Right cardiac atrium (tissue), 5 donors: Measurements from ENCODE around the gene DIMT1. TPM values are rescaled to one million over a fixed set of nuclear protein-coding genes. Genes with fewer than 3 reads are reported as not detected.
A peak's percentile ranks its signal among the peaks of the same experiment; 100 is the strongest.

Source experiments
- ATAC-seq, 2 donors: fragments of 200-7000 bp; cut with Tn5 transposase; one replicate each; pipeline versions ENCODE4 v1.8.0 to v1.9.1; 2020; ENCODE audit warnings: moderate library complexity in 2 of 2, mild to moderate bottlenecking in 1 of 2
- DNase-seq, 3 donors: peaks; one replicate each; pipeline ENCODE4 v3.0.0-alpha.2; 2020
- H3K27ac ChIP-seq: one replicate; pipeline ENCODE4 v1.5.1; 2013; ENCODE audit warnings: mild to moderate bottlenecking, low read length, control low read depth, moderate library complexity
- H3K27me3 ChIP-seq: one replicate; pipeline ENCODE4 v1.6.1; 2013; ENCODE audit not compliant: control insufficient read depth, insufficient read depth
- H3K4me1 ChIP-seq: one replicate; pipeline ENCODE4 v1.6.1; 2013; ENCODE audit warnings: low read length; ENCODE audit not compliant: control insufficient read depth, insufficient read depth
- H3K4me3 ChIP-seq: one replicate; pipeline ENCODE4 v1.5.1; 2013; ENCODE audit warnings: low read length, control low read depth
- H3K9me3 ChIP-seq: one replicate; pipeline ENCODE4 v1.6.1; 2013; ENCODE audit warnings: low read length; ENCODE audit not compliant: control insufficient read depth
- WGBS: extraction: QIAGEN DNeasy Blood & Tissue Kit; methylation state at CpG from one replicate; pipeline ENCODE4 v1.1.7; 2013; 5-methylcytosine and 5-hydroxymethylcytosine counted together
- intact Hi-C, 4 donors: fragments of 100-400 bp; cut with DNase I; formaldehyde crosslinking; loops; one replicate each; pipeline versions ENCODE4 v1.11.0 to v1.14.0; 2022 to 2023
- polyA plus RNA-seq: library from polyadenylated mRNA; stranded (reverse); fragments of 200-250 nt; gene quantifications from one replicate; pipeline ENCODE4 v1.2.3, GENCODE V29; 2013
- total RNA-seq, 4 donors: library from RNA; stranded (reverse); fragmentation: NEBNext Ultra II Directional; extraction: Animal tissue kit (Norgen Biotek cat#: 25700); gene quantifications; one replicate each; pipeline ENCODE4 v1.2.1, GENCODE V29; 2021
- donor health status: healthy with polysubstance abuse.
- donor health status: DM: no; HTN: yes; CAD: no.
- donor health status: DM: no; HTN: no; CAD: no.
- donor health status: DM: no; HTN: yes; CAD: no; lungs with severe emphysema.
- donor health status: DM: yes; HTN: yes; CAD: no.

Gene DIMT1
- total and polyA plus RNA-seq, 5 donors = 12.7 to 25.1 (median 19.6) TPM

DNA sequence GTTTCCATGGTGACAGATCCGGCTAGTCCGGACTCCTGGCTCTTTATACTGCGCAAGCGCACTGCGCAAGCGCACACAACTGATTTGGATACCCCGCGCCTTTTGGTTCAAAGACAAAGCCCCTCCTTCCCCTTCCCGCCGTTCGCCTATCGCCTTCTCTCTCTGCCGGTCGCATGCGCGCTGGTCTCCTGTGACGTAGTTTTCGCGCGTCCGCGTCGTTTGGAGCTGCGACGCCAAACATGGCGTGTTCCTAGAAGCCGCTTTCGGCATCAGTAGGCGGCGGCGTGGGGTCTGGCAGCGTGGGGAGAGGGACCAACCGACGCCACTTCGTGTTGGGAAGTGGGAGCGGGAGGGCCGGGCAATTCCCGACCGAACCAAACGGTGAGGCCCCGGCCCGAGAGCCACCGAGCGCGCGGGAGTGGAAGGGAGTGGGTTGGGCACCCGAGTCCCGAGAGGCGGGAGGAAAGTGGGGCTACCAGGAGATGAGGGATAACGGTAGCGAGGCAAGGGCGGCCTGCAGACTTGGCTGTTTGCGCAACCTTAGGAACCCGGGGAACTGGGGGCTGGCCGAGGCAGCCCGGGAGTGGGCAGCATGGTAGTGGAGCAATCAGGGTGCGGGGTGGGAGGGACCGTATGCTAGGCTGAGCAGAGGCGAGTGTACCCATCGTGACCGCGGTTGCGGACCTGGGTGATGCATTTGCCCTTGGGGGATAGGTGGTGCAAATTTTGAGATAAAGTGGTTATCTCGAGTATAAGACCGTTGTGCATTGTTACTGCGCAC lies 9.0 kb upstream of the DIMT1 start, which contains the start of gene IPO11:
Gene IPO11, plus strand, starts transcription at position 215 of the 781 bp plus-strand sequence. CDS start 24,517 bp downstream, outside the sequence.
- Histone ChIP-seq H3K27ac (peak within 1 kb of the TSS; percentile 37), H3K9me3 (no peaks in the 10 kb centered on the region), H3K4me3 (peak within 1 kb of the TSS; percentile 74), H3K27me3 (no peaks in the 10 kb centered on the region), H3K4me1 (no peaks in the 10 kb centered on the region)
- under 1% methylated on average over 66 of the region's 66 CpGs for WGBS
- ATAC-seq (peak; percentile 98 to 99), DNase-seq (peak; percentile 98 to 99 (median 99))
- intact Hi-C loops = no loop called here

DNA sequence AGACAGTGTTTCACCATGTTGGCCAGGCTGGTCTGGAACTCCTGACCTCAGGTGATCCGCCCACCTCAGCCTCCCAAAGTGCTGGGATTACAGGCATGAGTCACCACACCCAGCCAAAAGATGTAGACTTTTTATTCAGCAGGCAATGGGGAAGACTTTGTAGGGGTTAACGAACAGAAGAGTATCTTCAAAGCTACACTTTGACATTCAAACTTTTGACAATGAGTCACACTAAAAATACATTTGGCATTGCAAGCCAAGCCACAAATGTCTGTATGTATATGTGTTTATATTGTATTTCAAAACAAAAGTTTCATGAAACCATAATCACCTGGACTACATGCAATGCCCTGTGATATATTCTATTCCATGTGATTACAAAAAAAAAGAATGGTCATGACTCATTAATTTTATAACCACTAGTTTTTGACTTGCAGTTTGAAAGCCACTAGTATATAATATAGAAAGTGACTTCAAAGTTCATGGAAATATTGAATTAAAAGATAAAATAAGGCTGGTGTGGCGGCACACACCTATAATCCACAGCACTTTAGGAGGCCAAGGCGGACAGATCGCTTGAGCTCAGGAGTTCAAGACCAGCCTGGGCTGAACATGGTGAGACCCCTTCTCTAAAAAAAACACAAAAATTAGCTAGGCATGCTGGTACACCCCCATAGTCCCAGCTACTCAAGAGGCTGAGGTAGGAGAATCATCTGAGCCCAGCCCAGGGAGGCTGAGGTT lies 8.3 kb downstream of the DIMT1 start:
- intact Hi-C loops = no loop called here

DNA sequence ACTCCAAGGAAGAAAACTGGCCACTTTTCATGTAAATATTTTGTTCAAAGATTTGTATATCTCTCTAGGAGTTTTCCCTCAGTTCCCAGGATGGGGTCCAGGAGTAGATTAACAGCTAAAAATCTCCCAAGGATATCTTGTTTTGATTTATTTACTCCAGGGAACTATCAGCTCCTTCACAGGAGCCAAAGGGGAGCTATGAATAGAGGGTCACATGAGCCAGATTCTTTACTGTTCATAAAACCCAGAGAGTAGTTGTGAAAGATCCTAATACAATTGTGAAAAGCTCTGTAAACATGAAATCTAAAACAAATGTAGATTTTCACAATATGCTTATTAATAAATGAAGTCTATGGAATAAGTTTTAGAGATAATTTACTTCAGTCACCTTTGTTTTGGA lies 16.9 kb downstream of the DIMT1 start:
- ATAC-seq = peak; percentile 43 to 60
- H3K27ac ChIP-seq = no peak overlapping the region
- intact Hi-C loops = no loop called here

More for the DNA sequence above, 8.3 kb downstream of the DIMT1 start:
- ATAC-seq = no peak
- Histone ChIP-seq H3K9me3 (no peaks in the 10 kb centered on the region), H3K4me1 (no peaks in the 10 kb centered on the region), H3K27ac (no peak overlapping the region), H3K4me3 (no peak overlapping the region), H3K27me3 (no peaks in the 10 kb centered on the region)
- WGBS = 91% methylated on average over 5 of the region's 5 CpGs
- DNase-seq = no peak

DNA sequence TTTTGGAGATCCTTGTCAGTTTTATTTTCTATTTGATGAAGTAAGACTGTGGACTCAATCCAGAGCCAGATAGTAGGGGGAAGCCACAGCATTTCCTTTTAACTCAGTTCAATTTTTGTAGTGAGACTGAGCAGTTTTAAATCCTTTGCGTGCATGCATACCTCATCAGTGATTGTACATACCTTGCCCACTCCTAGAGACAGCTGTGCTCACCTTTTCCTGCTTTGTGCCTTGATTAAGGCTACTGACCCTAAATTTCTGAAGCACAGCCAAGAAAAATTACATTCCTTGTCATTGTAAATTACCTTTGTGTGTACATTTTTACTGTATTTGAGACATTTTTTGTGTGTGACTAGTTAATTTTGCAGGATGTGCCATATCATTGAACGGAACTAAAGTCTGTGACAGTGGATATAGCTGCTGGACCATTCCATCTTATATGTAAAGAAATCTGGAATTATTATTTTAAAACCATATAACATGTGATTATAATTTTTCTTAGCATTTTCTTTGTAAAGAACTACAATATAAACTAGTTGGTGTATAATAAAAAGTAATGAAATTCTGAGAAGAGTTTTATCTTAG lies 17.8 kb downstream of the DIMT1 start:
- Histone ChIP-seq H3K4me1 (peaks cover 2% of the 10 kb centered on the region), H3K4me3 (no peak overlapping the region), H3K27ac (no peak overlapping the region), H3K27me3 (no peaks in the 10 kb centered on the region), H3K9me3 (no peaks in the 10 kb centered on the region)
- DNase-seq (no peak), ATAC-seq (no peak)
- intact Hi-C loops = no loop called here
- WGBS = 80% methylated on average over 2 of the region's 2 CpGs

More for the DNA sequence above, 16.9 kb downstream of the DIMT1 start:
- peaks cover 2% of the 10 kb centered on the region for H3K4me1 ChIP-seq
- no peaks in the 10 kb centered on the region for H3K9me3 ChIP-seq
- no peaks in the 10 kb centered on the region for H3K27me3 ChIP-seq
- DNase-seq = no peak
- no peak overlapping the region for H3K4me3 ChIP-seq

DNA sequence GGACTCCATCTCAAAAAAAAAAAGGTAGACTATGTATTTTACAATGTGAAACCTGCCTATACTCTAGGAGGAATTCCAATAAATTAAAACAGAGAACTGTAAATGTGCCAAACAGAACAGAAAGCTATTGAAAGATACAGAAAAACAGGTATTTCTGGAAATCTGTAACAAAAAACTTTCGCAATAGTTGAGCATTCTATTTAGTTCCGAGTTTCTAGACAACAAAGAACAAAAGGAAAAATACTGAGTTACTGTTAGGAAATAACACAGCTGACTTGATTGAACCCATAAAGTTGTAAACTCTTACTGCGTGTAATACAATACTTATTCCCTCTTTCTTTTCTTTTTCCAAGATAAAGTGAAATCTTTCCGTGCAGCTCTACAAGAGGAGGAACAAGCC lies 18.6 kb downstream of the DIMT1 start:
- no peak for ATAC-seq
- Histone ChIP-seq H3K4me1 (peaks cover 2% of the 10 kb centered on the region), H3K27ac (no peak overlapping the region), H3K27me3 (no peaks in the 10 kb centered on the region), H3K4me3 (no peak overlapping the region), H3K9me3 (no peaks in the 10 kb centered on the region)
- WGBS = 90% methylated on average over 4 of the region's 4 CpGs
- intact Hi-C loops = no loop called here
- DNase-seq = no peak

DNA sequence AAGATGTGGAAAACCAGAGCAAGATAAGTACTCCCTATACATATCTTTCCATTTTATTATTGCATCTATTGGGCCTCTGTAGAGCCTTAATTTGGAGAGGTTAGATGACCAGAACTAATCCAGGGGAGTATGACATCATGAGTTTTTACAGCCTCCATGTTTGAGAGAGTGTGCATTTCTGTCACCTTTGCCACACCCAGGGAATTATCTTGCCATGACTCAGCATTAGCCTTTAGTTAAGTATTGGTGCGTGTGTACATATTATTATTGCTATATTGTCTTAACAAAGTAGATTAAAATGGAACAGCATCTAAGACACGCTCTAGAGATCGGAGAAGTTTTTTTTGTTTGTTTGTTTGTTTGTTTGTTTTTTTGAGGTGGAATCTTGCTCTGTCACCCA lies 27.6 kb downstream of the DIMT1 start:
- Histone ChIP-seq H3K4me3 (no peak overlapping the region), H3K27ac (no peak overlapping the region), H3K4me1 (no peaks in the 10 kb centered on the region), H3K9me3 (no peaks in the 10 kb centered on the region), H3K27me3 (no peaks in the 10 kb centered on the region)
- 97% methylated on average over 3 of the region's 3 CpGs for WGBS
- ATAC-seq (no peak), DNase-seq (no peak)
- intact Hi-C loops = no loop called here

DNA sequence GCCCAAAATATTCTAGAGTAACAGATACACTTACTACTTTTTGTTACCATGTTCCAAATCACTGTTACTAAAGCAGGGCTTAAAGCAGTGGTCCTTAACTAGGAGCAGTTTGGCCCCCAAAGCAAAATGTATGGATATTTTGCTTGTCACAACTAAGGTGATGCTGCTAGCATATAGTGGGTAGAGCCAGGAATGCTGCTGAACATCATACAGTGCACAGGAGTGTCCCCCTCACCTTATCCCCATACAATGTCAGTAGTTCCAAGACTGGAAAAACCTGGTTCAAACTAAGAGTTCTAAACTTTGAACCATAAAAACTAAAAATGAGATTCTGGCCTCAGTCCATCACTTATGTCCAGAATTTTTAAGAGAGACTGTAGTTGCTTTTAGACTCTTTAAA lies 28.1 kb downstream of the DIMT1 start:
- Histone ChIP-seq H3K27me3 (no peaks in the 10 kb centered on the region), H3K4me3 (no peak overlapping the region), H3K27ac (no peak overlapping the region), H3K9me3 (no peaks in the 10 kb centered on the region), H3K4me1 (no peaks in the 10 kb centered on the region)
- no peak for DNase-seq
- ATAC-seq = no peak
- intact Hi-C loops = no loop called here

DNA sequence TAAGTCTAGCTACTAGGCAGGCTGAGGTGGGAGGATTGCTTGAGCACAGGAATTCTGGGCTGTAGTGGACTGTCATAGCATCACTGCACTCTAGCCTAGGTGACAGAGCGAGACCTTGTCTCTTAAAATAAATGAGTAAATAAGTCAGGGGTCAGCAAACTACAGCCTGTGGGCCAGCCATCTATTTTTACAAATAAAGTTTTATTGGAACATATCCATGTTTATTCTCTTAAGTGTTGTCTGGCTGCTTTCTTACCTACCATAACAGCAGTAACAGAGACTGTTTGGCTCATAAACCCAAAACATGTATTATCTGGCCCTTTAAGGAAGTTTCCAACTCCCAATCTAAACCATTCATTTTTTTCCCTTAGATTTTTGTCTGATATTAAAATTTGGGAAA lies 29.6 kb downstream of the DIMT1 start:
- no peaks in the 10 kb centered on the region for H3K4me1 ChIP-seq
- DNase-seq (no peak), ATAC-seq (no peak)
- no peak overlapping the region for H3K27ac ChIP-seq
- no peaks in the 10 kb centered on the region for H3K27me3 ChIP-seq
- H3K9me3 ChIP-seq = no peaks in the 10 kb centered on the region
- no peak overlapping the region for H3K4me3 ChIP-seq
- WGBS = 100% methylated on average over 1 of the region's 1 CpG
- intact Hi-C loops = no loop called here

DNA sequence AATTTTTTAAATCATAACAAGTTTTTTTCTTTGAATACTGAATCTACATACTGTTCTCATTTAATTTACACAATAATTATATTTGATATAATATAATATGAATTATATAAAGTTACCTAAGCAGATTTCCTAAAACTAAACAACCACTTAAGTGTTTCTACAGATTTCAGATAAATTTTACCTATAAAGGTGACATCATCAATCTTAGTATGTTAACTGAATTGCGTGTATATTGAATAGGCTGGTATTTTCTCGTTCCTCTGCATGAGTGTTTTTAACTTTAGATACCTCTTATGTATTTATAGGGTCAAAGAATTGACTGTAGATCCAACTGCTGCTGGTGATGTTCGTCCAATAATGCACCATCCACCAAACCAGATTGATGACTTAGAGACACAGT lies 30.3 kb downstream of the DIMT1 start:
- no peaks in the 10 kb centered on the region for H3K4me1 ChIP-seq
- H3K27ac ChIP-seq = no peak overlapping the region
- intact Hi-C loops = no loop called here
- no peaks in the 10 kb centered on the region for H3K9me3 ChIP-seq
- no peak overlapping the region for H3K4me3 ChIP-seq
- ATAC-seq (no peak), DNase-seq (no peak)
- no peaks in the 10 kb centered on the region for H3K27me3 ChIP-seq
- 98% methylated on average over 3 of the region's 3 CpGs for WGBS

DNA sequence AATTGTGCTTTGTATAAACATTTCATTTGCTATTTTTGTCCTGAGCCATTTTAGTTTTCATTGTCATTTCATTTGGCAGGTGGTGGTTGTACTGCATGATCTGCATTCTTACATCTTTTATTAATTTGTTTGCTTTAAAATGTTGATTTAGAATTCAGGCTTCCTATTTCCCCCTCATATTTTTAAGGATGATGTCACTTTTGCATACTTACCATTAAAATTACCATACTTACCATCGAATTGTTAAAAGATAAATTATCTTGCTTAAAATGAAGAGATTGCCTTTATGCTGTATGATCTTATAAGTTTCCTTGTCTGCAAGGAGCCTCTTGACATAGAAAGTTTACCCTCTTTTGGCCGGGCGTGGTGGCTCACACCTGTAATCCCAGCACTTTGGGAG lies 31.1 kb downstream of the DIMT1 start:
- H3K27ac ChIP-seq = no peak overlapping the region
- no peak overlapping the region for H3K4me3 ChIP-seq
- intact Hi-C loops = no loop called here
- no peaks in the 10 kb centered on the region for H3K27me3 ChIP-seq
- no peaks in the 10 kb centered on the region for H3K9me3 ChIP-seq
- DNase-seq (no peak), ATAC-seq (no peak)
- H3K4me1 ChIP-seq = no peaks in the 10 kb centered on the region
- WGBS = 98% methylated on average over 3 of the region's 3 CpGs

DNA sequence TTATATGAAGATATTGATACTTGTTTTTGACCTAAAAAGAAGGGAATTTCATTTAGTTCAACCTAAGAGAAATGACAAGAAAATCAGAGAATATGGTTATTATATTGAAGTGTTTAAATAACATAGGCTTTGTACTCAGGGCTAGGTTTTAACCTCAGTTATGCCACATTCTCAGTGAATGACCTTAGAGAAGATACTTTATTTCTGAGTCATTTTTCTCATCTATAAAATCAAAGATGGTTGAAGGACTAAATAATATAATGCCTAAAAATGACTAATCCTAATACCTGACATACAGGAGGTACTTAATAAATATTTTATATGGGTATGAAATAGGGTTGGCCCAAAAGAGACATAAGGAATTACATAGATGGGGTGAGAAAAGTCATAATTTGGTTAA lies 32.3 kb downstream of the DIMT1 start:
- no peaks in the 10 kb centered on the region for H3K4me1 ChIP-seq
- DNase-seq = no peak
- ATAC-seq = no peak
- no peak overlapping the region for H3K27ac ChIP-seq
- no peaks in the 10 kb centered on the region for H3K27me3 ChIP-seq
- no peak overlapping the region for H3K4me3 ChIP-seq
- no peaks in the 10 kb centered on the region for H3K9me3 ChIP-seq
- intact Hi-C loops = no loop called here
